Hepatocyte (in vitro differentiated cells): Measurements from ENCODE around the gene FLRT2.

Source experiments
- CTCF ChIP-seq: fragments of 200-600 bp; sonication (generic); IDR thresholded peaks from 2 replicates; pipeline ENCODE4 v1.5.1; 2016; ENCODE audit warnings: antibody characterized with exemption, mild to moderate bottlenecking; ENCODE audit not compliant: poor library complexity
- EZH2 ChIP-seq: fragments of 200-600 bp; sonication (generic); IDR thresholded peaks from 2 replicates; pipeline ENCODE4 v1.6.1; 2016; ENCODE audit warnings: antibody characterized with exemption, mild to moderate bottlenecking, borderline replicate concordance
- EZH2phosphoT487 ChIP-seq: fragments of 200-600 bp; sonication (generic); IDR thresholded peaks from one replicate; pipeline ENCODE4 v1.6.1; 2018; ENCODE audit warnings: antibody characterized with exemption, mild to moderate bottlenecking, low read depth, moderate library complexity; ENCODE audit not compliant: unreplicated experiment, severe bottlenecking

GRCh38 chr14:85620947-85621346 is 91.0 kb downstream of the FLRT2 start:
- no peak for TF ChIP-seq CTCF
- no peak for TF ChIP-seq EZH2
- no peak for TF ChIP-seq EZH2phosphoT487
